ENCODE results near the gene CHIC1.
"Not testable (repeated sequence)": the region's sequence is repeated elsewhere in the genome, so short reads cannot be mapped to it uniquely, and the experiment has no call there.

Gene CHIC1

GRCh38 chrX:73562984-73563737, at the start of gene CHIC1:
Gene CHIC1 (plus strand): TSS chrX:73563197. CDS start chrX:73563285, 88 bp downstream.
- DNase-seq: peak in 56 of 58 donors; percentile 1 to 81 (median 53)

- not testable (repeated sequence) for DNase-seq
These were observed 40.2 kb upstream of the CHIC1 start for GRCh38 chrX:73522823-73523222.

- DNase-seq: no peak
These were observed 38.1 kb upstream of the CHIC1 start for GRCh38 chrX:73524906-73525305.

DNA sequence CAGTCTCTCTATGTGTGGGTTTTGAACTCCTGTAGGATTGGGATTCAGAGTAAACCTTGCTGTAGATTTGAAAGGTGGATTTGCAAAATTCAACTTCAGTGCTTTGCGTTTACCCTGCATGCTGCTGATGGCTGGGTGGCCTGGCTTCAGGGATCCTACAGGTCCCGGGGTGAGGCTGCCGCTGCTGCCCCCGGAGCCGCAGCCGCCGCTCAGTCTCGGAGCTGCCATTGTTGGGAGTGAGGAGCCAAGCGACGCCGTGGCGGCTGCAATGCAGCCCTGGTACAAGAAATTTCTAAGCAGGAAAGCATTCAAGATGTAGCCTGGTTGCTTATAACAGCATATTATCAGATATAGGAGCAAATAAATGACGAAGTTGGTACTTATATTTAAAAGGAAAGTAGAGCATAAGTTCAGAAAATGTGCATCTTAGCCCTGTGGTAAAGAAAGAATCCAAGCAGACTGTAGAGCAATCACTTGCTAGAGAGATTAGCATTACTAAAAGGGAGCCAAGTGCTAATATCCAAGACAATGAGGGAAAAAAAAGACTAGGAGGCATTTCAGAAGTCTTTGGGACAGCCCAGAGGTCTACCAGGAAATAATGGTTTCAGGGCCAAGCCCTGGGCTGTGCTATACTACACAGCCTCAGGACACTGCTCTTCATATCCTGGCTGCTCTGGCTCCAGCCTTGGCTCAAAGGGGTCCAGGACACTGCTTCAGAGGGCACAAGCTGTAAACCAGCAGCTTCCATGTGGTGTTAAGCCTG, 36.9 kb upstream of the CHIC1 start:
- no peak for DNase-seq

DNA sequence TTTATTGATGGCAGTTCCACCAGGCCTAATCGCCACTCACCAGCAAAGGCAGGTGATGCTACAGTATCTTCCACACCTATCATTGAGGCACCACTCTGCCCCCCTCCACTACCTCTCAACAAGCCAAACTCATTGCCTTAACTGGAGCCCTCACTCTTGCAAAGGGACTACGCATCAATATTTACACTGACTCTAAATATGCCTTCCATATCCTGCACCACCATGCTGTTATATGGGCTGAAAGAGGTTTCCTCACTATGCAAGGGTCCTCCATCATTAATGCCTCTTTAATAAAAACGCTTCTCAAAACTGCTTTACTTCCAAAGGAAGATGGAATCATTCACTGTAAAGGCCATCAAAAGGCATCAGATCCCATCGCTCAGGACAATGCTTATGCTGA, 31.3 kb upstream of the CHIC1 start:
- not testable (repeated sequence) for DNase-seq

DNA sequence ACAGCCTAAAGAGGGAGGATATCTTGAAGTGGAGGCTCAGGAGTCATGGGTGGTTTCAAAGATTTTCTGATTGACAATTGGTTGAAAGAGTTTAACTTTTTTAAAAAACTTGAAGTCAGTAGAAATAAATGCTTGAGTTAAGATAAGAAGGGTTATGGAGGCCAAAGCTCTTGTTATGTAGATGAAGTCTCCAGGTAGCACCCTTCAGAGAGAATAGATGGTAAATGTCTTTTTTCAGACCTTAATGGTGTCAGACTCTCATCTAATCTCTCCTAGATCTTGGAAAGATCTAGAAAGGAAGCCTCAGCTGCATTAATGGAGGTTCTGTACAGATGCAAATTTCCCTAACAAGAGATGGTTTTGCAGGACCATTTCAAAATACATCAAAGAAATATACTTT, 6.8 kb upstream of the CHIC1 start:
- DNase-seq: no peak

- no peak for DNase-seq
These were observed 1.2 kb upstream of the CHIC1 start for GRCh38 chrX:73561801-73562200.

- no peak for DNase-seq
These were observed 539 bp upstream of the CHIC1 start for GRCh38 chrX:73562458-73562857.

DNA sequence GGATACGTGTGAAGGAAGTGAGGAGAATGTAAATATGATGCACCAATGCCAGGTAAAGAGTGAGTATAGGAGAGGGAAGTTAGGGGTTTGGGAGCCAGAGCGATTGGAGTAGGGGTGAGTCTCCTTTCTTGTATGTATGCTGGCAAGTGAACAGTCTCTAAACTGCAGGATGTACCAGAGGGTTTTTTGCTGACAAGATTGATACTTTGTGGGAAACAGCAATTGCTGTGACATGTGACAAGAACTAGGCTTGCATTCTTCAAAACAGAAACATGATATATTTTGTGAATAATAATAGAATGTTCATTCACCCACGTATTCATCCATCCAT, 706 bp downstream of the CHIC1 start:
- DNase-seq: peak in 7 of 58 donors; percentile 0 to 26 (median 14)

DNA sequence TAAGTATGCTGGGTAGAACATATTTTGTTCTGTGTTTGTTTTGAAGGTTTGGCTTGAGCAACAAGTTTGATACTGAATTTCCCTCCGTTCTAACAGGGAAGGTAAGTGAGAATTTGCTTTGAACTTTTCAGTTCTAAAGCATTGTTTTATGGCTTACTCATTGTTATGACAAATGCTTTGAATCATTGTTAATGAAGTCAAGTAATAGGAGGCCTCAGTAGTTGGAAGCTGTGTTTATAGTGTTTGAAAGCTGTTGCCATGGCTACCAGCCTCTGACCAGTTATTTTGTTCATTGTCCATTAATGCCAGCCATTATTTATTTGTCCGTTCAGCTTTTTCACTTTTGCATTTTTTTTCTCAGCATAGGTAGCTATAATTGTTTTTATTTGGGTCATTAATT, 14.4 kb downstream of the CHIC1 start:
- peak in 3 of 58 donors; percentile 0 to 3 (median 1) for DNase-seq

DNA sequence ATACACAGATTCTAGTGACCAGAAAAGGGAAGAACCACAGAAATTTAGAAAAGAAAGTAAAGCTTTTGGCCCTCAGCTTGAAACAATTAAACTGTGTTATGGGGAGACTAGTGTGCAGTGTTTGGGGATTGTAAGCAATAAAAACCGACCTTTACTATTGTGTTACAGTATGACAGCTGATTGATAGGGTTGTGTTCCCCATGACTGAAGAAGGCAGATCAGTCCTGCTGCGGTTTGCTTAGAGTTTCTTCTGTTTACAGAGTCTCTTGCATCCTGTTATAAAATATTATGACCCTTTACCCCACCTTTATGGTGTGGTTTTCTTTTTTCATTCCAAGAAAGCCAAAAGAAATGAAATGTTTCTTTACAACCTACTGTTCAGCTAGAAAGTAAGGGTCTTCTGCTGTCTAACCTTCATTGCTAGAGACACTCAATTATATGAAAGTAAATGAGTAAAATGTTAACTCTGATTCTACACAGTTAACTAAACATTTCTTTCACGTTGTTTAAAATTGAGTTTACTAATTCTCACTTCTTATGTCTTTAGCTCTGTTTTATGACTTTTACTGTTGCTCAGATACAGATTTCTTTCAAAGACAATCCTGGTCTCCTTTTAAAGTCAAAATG, 18.1 kb downstream of the CHIC1 start:
- DNase-seq: no peak

DNA sequence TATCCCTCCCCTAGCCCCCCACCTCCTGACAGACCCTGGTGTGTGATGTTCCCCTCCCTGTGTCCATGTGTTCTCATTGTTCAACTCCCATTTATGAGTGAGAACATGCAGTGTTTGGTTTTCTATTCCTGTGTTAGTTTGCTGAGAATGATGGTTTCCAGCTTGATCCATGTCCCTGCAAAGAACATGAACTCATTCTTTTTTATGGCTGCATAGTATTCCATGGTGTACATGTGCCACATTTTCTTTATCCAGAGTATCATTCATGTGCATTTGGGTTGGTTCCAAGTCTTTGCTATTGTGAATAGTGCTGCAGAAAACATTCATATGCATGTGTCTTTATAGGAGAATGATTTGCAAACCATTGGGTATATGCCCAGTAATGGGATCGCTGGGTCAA, 34.8 kb downstream of the CHIC1 start:
- DNase-seq: not testable (repeated sequence)

DNA sequence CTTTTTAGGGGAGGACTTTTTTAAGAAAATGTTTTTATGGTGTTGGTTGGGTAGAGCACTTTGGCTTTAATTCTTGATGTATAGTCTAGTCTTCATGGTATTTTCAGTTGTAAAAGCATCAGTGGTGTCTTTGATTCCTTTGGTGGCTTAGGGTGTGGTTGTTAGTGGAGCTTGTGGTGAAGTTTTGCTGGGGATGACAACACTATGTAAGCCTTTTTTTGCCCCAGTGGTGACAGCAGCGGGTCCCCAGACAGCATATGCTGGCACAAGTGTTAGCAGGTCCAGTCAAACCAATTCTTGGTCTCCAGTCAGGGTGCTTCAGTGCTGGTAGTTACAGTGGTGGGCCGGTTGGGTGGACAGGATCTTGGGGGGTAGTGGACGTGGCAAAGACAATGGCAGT, 52.0 kb downstream of the CHIC1 start:
- DNase-seq: no peak

- DNase-seq: not testable (repeated sequence)
These were observed 78.7 kb downstream of the CHIC1 start for GRCh38 chrX:73641669-73642068.

- no peak for DNase-seq
These were observed 84.2 kb downstream of the CHIC1 start for GRCh38 chrX:73647212-73647611.

GRCh38 chrX:73647632-73648322, 84.8 kb downstream of the CHIC1 start:
- no peak for DNase-seq

- not testable (repeated sequence) for DNase-seq
These were observed 98.3 kb downstream of the CHIC1 start for GRCh38 chrX:73661322-73661721.

DNA sequence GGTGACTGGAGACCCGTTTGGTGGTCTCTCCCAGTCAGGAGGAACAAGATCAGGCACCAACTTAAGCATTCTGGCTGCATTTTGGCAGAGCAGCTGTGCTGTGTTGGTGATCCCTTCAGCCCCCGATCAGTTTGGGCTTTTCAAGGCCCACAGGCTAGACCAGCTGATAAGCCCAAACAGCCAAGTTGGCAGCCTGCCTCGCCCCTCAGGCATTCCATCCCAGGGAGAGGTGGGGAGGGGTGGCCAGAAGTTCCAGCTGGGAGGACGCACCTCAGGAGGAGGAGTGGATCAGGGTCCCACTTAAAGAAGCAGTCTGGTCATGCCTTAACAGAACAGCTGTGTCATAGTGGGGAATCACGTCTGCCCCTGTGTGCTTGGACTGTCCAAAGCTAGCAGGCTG, 105.8 kb downstream of the CHIC1 start:
- DNase-seq: peak in 1 of 58 donors; percentile 0

- no peak for DNase-seq
These were observed 118.4 kb downstream of the CHIC1 start for GRCh38 chrX:73681408-73681807.

GRCh38 chrX:73683236-73683859, 120.4 kb downstream of the CHIC1 start:
- no peak for DNase-seq

- DNase-seq: not testable (repeated sequence)
These were observed 144.0 kb downstream of the CHIC1 start for GRCh38 chrX:73707014-73707413.
